ENCODE data around the gene HOXA11.

Gene HOXA11

DNA sequence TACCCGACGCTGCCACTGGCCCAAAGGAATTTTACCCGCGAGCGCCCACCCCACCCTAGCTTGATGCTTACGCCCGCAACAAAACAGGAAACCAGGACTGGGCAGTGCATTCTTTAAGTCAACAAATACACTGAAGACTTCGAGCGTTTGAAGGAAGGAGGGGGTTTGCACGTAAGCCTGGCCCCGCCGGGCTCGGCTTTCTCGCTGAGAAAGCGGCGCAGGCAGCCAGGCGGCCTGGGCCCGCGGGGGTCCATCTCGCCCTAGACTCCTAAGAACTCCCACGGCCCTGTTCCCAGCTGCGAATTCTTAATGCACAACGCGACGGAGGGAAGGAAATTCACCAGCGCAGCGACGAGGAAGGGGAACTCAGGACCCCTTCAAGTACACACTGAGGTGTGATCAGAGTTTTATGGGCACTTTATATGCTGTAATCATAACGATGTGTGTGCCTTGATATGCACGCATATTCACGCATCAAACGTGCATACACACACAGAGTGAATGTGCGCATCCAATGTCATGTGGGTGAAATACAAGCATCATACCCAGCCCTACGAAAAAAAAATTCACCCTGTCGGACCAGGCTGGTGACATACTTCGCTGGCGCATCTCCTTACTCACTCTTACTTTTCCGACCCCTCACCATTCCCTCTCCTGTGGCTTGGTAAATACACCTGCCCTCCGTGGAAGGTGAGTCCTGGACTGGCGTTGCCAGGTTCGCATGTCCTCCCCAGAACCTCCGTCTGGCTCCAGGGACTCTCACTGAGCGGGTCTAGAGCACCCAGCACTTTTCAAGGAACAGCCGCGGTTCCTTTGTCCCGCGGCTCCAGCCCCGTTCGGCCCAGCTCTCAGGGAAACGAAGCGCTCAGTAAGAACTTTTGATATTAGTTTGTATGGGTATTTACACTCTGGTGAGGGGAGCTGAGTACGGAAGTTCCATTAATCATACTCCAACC, 20.6 kb upstream of the HOXA11 start:
- DNase-seq (ENCODE audit: low read depth in 2 of 2) = no peak

DNA sequence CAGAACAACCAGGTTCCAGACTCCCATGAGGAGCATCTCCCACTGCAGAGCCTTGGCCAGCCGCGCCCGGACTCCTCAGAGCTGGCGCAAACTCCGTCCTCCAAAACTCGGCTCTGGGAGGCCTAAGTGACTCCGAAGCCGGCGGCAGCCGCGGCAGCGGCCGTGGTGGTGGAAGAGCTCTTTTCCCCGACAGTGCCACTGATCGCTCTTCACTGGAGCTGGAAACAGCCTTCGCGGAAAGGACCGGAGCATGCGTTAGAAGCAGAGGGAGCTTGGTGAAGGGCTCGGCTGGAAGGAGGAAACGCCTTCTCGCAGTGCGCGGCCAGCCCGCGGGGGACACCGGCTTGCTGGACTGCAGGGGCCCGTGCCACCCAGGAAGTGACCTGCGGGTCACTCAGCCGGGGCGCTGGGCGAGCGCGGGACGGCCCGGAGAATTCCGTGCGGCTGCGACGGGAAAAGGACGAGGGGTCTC, 19.9 kb upstream of the HOXA11 start:
- no peak for DNase-seq (ENCODE audit: low read depth in 2 of 2)

DNA sequence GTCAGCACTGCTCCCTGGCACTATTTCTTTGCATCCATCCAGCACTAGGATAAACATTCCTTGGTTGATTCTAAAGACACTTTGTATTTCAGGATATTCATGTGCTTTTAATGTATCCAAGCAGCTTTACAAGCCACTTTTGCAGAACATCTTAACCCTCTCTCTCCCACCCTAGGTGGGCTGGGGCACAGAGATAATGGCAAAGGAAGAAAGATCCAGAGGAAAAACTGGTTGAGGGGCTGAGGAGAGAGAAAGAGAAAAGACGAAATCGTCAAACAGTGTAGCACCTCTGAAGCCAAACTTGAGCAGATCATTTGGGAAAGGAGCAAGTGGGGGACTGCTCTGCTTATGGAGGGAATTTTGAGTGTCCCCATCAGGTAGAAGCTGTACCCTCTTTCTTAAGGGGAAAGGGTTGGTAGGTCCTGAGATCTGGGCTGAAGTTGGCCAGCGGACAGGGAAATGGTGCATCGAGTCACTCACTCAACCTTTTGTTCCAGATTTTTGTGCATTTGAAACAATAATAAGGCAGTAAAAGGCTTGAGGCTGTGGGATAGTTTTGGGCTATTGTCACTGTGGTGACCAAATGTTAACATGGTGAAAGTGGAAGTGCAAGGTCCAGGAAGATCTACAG, 19.0 kb upstream of the HOXA11 start:
- no peak for DNase-seq (ENCODE audit: low read depth in 2 of 2)

DNA sequence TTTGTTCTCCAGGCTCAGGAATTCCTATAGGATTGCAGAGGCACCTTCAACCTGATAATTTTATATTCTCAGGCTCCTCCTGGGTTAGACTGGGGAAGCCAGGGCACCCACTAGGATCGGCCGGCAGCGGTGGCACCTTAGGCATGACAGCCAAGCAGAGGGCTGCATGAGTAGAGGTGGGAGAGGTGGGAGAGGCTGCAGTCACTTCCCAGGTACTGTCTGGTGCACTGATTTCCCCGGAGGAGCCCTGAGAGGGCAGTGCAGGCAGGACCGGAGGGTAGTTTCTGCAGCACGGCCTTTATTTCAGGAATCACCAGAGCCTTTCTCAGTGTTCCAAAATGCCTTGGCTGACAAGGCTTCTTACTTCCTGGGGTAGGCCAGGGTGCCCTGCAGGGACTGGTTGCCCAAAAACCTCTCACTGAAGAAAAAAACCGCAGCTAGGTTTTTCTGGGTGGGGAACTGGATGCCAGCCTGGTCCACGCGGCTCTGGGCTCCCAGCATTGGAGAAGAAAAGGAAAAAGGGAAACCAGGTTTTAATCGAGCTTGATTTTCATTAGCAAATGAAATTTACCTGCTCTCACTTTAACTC, 18.4 kb upstream of the HOXA11 start:
- no peak for DNase-seq (ENCODE audit: low read depth in 2 of 2)

DNA sequence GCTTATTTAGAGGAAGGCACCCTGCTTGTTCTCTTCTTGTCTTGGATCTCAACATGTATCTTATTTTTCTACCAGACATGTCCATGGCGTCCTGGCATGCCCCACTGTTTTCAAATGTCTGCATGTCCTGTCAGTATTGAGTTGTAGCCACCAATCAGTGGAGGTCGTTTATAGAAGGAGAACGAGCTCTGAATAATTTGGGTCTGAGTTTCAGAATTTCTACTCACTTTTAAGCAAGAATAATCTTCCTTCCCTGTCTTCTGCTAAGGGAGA, 17.8 kb upstream of the HOXA11 start:
- no peak for DNase-seq (ENCODE audit: low read depth in 2 of 2)

DNA sequence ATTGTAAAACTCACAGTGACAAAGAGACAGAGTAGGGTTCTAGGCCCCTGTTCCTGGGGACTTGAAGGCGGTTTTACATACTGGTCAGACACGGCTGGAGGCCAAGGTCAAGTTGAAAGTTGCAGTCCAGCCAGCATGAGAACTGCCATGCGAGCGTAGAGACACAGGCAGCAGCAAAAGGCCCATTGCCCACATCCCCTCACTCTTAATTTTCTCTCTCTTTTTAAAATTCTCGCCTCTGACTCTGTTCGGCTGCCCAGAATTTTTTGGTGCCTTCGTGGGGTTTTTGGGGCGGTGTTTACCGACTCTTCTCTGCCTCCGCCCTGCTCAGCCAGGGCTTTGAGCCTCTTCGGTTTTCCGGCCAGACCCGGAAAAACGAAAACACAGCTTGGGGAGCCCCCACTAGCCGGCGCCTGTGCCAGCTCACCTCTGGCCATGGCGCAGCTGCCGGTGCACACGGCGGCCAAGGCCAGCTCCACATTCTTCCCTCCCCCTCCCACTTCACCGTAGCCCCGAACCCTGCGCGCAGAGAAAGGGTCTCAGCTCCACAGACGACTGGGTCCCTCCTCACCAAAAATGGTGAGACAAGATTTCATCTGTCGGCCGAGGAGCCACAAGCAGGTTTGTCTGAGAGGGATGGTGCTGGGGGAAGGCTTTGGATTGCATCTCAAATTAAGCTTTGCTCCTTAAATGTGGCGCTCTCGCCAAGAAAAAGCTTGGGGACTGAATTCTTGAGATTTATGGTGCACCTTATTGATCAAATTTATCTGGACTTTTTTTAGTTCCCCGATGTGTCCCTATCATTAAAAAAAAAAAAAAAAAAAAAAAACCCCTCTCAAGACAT, 17.2 kb upstream of the HOXA11 start:
- no peak for DNase-seq (ENCODE audit: low read depth in 2 of 2)

DNA sequence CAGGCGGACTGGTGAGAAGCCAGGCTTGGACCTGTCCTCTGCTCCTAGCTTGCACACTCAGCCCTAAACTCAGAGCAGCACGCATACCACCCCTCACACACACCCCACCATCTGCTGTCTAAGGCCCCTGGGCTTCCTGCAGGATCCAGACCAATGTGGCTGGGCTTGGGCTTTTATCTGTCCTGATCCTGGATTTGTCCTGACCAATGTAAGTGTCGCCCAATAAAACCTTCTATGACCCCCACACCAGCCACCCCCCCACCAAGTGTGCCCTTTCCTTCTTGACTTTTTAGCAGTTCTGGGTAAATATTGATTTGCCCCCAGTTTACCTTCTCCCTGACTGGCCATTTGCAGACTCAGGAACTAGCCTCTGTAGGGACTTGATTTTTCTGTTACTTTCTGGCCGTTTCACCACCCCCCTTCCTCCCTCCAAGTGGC, 16.6 kb upstream of the HOXA11 start:
- no peak for DNase-seq (ENCODE audit: low read depth in 2 of 2)

DNA sequence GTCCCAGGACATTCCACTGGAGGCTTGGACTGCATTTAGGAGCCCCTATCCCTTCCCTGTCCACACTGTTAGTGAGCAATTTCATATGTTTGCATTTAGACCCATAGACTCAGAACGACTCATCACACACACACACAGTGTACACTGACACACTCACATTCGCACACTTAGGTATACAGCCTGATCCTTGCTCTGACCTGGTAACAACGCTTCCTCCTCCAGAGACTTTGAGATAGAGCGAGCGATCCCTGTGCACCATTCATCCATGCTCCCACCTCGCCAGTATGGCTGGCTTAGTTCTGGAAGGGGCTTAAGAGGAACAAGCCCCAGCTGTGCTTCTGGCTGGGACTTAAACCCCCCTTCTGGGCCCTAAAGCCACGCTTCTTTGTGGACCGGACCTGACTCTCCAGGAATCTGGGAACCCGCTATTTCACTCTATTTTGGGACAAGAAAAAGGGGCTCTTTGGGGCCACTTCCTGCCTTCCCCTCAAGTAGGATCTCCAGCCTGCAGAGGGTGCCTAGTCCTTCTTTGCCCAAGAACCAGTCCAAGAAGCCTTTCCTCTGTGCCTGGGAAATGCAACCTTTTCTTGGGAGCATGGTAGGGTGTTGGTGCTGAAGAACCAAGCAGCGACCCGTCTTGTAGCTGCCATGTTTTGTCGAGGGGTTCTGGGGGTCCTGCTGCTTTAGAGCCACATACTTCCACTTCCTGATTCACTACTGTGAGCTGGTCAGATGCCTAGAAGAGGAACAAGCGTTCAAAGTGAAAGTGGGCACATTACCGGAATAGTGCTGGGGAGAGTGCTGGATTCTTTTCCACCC, 15.9 kb upstream of the HOXA11 start:
- no peak for DNase-seq (ENCODE audit: low read depth in 2 of 2)

DNA sequence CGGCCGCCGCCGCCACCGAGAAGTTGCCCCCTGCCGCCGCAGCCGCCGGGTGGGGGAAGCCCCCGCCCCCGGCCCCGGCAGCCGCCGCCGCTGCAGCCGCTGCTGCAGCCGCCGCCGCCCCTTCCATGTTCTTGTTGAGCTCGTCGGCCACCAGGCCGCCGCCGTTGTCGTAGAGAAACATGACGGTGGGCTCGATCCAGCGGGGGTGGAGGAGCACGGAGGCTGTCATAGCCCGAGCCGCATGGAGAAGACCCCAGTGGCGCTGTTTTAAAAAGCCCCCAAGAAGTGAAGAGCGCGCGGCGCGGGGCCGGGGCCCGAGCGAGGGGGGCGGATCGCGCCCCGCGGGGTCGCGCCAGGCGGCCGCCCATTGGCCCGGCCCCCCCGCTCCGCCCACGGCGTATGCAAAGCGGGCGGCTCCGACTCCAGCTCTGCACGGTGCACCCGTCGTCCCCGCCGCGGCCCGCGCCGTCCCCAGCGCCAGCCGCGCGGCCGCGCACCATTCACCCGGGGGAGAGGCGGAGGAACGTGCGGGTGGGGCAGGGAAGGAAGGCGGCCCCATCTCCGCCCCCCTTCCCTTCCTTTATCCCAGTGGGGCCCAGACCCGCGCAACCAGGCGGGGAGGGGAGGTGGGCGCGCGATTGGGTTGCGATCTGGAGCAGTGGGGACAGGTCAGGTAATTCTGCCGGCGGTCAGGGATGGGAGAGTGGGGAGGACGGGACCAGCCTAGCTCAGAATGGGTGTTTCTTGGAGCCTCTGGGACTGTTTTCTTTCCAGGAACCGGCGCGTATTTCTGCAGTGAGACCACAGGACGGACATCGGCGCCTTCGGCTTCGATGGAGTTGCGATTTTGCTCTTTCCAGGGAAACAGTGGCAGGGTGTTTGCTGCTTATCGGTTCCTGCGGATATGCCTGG, 15.1 kb upstream of the HOXA11 start, which contains the start of gene HOXA13:
Gene HOXA13, minus strand, starts transcription at position 243 of the 912 bp plus-strand sequence. Its CDS starts 14 bp downstream, at position 229.
- no peak for DNase-seq (ENCODE audit: low read depth in 2 of 2)

DNA sequence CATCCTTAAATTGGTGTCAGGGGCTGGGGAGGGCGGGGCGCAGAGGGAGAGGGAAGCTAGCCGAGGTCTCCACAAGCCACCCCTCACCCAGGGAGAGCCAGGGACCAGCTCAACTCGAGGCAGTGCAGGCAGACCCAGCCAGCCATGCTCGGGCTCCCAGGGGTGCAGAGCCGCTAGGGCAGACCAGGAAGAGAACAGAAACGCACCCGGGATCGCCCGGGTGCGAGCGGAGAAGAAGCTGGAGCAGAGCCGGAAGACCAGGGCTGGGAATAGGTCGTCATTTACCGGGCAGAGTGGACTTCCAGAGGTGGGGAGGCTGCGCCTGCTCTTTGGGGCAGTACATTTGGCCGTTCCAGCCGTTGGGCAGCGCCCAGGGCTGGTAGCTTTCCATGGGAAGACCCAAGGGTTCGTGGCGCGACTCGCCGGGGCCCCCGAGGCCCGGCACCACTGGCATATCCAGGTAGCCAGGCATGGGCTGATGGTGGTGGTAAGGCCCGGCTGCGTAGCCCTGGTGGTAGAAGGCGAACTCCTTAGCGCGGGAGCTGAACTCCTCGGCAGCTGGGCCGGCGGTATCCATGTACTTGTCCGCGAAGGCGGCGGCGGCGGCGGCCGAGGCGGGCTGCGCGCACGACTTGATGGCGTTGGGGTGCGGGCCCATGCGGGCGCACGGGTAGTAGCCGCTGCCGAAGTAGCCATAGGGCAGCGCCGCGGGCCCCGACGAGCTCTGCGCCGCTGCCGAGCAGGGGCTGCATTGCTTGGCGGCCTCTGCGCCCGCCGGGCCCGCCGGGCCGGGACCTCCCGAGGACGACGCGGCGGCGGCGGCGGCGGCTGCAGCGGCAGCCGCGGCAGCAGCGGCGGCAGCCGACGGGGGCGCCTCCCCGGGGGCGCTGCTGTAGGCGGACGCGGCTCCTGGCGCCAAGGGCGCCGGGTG, 14.1 kb upstream of the HOXA11 start:
- DNase-seq (ENCODE audit: low read depth in 2 of 2) = no peak

DNA sequence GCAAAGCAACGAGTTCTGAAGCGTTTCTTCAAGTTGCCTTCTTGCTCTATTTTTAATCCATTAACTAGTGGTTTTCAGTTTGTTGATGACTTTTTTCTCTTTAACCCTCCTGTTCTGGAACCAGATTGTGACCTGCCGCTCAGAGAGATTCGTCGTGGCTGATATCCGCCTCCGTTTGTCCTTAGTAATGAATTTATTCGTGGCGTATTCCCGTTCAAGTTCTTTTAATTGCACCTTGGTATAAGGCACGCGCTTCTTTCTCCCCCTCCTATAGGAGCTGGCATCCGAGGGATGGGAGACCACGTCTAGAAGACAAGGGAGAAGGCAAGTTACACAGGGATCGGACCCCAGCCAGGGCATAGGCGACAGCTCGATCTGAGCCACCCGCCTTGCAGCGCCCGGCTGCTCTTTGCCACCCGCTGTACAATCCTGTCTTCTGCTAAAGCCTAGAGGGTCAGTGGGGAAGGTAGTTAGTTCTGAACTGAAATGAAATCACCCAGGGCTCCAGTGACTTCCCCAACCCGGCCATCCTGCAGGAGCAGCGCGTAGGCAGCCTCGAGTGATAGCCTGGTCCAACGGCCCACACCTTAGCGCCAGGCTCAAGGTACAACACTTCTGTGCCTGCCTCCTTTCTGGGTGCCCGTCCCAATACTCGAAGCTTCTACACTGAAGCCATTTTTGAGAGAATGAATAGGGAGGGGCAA, 13.3 kb upstream of the HOXA11 start:
- DNase-seq (ENCODE audit: low read depth in 2 of 2) = no peak

DNA sequence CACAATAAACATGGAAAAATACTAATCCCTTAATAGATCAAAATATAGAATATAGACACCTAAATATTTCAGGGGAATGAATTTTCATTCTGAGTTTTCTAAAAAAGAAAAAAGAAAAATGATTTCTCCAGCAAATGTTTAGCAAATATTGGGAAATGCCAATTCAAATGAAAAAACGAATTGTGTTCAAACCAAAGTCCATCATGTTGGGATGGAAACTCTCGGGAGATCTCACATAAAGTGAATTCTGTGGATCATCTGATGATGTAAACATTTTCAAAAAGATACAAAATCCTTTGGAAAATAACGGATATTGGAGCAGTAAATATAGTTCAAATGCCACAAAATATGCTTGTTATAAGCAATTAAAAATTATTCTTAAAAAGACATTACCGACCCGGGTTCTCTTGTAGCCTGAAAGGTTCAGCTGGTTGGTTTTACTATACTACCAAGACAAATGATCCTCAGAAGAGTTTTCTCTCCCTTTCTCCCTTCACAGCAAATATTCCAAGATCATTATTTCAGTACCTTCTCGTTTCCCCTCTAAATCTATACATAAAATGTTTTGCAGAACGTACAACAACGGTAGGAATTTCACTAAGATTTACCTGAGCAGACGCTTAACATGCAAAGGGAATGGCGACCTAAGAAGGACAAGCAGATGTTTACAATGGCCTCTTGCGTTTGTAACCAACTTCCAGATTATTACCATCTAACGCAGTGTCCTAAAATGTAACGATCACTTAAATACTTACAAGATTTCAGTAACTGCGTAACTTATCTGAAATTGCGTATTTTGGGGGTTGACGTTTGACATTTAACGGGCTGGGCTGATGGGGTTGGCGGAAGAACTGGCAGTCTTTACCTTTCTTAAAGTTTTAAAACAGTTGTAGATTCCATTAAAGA, 12.4 kb upstream of the HOXA11 start:
- DNase-seq (ENCODE audit: low read depth in 2 of 2) = no peak

DNA sequence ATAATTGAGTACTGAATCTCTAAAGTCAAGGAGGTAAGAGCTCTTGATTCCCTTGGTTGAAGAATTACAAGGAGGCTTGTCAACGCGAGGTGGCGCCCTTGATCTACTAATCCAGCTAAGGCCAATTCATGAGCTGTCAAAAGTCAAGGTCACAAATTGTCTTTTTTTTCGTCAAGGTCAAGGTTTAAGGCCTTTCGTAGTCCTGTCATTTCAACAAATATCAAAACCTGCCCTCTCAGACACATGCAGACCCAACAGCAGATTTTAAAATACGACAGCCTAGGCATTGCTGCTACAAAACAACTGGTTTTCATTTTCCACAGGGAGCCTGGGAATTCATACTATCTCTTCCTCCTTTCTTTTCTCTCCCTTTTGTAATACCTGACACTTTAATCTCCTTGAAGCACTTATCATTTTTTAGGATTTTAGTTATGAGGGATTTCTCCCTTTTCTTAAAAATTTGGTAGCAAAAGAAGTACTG, 11.3 kb upstream of the HOXA11 start:
- peak; percentile 53 to 84 for DNase-seq (ENCODE audit: low read depth in 2 of 2)

DNA sequence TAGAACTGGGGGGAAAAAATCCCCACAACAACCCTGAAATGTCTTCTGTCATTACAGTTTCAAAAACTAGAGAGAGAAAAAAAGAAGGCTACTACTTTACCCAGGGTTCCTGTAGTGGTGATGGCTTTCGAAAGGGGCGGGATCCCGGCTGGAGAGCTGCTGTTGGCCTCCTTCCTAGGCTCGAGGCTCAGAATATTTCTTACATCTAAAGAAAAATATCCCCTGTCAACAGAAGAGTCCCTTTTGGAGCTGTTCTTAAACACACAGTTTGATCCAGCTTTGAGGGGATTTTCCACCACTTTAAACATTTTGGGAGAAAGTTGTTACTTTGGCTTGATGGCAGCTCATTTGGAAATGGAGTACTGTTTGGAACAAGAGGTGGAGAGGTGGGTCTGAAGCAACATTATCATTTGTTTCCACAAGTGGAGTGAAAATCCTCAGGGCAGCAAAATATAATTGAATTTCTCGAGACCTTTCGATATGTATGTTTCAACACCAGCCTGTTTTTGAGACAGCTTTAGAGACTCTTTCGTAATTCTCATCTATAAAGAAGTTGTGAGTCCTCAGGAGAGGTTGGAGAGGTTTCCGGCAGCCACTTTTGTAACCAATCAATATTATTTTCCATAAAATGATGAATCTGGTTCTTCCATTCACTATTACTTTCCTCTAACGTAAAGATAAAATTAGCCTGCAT, 9.8 kb upstream of the HOXA11 start:
- DNase-seq (ENCODE audit: low read depth in 2 of 2) = no peak

DNA sequence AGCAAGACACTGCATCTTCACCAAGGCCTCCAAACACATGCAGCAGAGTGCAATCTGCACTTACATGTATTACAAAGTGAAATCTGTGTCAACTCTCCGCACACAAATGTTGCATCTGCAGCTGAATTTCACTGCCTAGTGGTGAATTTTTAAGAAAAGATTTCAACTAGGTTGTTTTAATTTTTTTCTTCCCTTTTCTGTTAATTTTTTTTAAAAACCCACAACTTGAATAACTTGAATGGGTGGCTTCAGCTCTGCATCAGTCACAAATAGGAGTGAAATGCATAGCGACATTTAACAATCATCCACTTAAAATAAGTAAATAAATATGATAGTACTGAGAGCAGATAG, 8.9 kb upstream of the HOXA11 start:
- no peak for DNase-seq (ENCODE audit: low read depth in 2 of 2)

DNA sequence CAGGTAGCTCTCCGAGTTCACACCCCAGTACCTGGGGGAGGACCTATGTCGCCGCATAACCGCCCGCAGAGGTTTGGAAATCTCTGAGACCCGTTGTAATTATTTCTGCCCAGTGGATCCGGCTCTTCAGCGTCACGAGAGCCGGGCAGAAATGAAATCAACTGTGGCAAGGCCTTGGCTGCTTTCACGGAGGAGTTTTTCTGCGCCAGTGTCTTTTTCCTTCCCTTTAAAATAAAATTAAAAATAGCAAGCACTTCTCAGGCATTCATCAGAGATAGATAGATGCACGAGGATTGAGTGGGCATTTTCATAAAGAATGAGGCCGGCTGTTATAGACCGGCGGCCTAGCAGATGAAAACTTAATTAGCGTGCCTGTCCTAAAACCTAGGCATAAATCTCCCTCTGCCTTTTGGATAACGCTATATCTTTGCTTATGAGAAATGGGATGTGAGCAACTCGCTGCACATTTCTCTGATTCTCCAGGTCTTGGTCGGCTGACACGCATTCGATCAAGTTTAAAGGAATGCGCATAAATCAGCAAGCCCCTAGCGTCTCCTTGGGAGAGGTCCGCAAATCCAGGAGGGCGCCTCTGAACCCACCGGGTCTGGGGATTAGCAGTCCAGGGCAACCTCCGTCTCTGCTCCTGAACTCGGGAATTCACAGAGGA, 8.4 kb upstream of the HOXA11 start:
- DNase-seq (ENCODE audit: low read depth in 2 of 2) = no peak
